Measurements from ENCODE around the gene HEXIM1. TPM values are rescaled to one million over a fixed set of nuclear protein-coding genes. Genes with fewer than 3 reads are reported as not detected.

The HEXIM1 gene
- total and polyA plus RNA-seq, 11 donors = 11.9 to 28.7 (median 21.6) TPM

DNA sequence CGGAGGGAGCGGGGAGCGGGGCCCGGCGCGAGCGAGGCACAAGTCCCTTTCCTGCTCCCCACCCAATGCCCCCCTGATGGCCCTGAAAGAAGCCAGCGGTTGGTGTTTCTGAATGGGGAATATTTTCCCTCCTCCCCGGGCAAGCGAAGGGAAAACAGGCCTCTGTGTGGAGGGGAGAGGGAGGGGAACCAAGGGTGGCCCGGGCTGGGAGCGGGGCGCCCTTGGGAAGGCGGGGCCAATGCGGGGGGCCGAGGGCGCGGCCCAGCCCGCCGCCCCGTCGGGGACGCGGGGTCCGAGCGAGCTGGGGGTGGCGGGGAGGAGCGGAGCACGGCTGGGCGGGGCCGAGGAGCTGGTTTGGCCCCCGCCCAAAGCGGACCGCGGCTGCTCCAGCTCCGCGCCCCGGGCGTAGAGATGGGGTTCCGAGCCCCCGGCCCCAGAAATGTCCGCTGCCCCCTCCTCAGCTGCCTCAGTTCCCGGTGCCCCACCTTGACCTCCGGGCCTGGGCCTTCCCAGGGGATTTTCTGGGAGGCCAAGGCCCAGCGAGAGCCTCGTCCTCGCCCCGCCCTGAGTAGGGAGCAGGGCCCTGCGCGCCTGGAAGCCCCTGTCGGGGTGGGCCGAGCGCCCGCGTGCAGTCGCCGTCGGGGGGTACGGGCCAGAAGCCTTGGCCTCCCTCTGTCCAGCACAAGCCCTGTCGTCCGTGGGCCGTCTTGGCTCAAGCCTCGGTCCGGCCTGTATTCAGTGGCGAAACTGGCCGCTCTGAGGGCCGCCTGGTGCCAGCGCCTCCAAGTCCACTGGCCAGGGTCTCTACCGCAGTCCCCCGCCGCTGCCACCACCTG is 3.9 kb upstream of the HEXIM1 start:
- H3K9me3 ChIP-seq = no peaks in the 10 kb centered on the region
- WGBS, 4 donors = 12 to 21% (median 17%) methylated on average over 33 to 71 of the region's 71 CpGs
- peak overlapping the region; percentile 87 to 99 (median 92) for H3K27ac ChIP-seq
- TF ChIP-seq POLR2A (IDR thresholded peaks at IDR 0.05) = peak in 1 of 2 donors; percentile 31
- TF ChIP-seq, protein P1, sequence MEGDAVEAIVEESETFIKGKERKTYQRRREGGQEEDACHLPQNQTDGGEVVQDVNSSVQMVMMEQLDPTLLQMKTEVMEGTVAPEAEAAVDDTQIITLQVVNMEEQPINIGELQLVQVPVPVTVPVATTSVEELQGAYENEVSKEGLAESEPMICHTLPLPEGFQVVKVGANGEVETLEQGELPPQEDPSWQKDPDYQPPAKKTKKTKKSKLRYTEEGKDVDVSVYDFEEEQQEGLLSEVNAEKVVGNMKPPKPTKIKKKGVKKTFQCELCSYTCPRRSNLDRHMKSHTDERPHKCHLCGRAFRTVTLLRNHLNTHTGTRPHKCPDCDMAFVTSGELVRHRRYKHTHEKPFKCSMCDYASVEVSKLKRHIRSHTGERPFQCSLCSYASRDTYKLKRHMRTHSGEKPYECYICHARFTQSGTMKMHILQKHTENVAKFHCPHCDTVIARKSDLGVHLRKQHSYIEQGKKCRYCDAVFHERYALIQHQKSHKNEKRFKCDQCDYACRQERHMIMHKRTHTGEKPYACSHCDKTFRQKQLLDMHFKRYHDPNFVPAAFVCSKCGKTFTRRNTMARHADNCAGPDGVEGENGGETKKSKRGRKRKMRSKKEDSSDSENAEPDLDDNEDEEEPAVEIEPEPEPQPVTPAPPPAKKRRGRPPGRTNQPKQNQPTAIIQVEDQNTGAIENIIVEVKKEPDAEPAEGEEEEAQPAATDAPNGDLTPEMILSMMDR (IDR thresholded peaks at IDR 0.05) = no peak
- peak overlapping the region; percentile 26 to 65 (median 54) for H3K4me3 ChIP-seq
- peak in 2 of 4 donors; percentile 4 to 19 for ATAC-seq
- peaks cover 0 to 42% (median 24%) of the 10 kb centered on the region in 12 donors for H3K4me1 ChIP-seq
- intact Hi-C loops (cut with DNase I) = loop anchor here in 1 of 10 donors (5.0 kb wide), 1 partner anchor 53 kb away; no protein-coding TSS in a partner anchor
- H3K27me3 ChIP-seq = no peaks in the 10 kb centered on the region
- peak; percentile 59 to 84 (median 69) for DNase-seq
- H3K36me3 ChIP-seq = peaks cover 0 to 2% (median 0%) of the 10 kb centered on the region in 9 donors

DNA sequence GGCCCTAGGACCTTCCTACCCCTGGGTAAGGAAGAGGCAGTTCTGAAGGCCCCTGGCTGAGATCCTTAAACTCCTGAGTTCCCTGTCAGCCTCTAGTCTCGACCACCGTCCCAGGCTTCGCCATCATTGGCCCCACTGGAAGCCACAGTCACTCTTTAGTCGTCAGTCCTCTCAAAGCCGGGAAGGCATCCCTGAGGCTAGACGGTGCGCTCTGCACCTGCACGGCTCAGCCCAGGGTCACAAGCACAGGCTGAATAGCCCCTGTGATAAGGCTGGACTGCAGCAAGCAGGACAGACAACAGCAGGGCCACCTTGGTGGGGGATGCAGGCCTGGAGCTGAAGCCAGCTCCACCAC is 3.3 kb upstream of the HEXIM1 start:
- Histone ChIP-seq H3K4me3 (peak overlapping the region in 10 of 12 donors; percentile 26 to 65 (median 56)), H3K36me3 (no peaks in the 10 kb centered on the region), H3K4me1 (peaks cover 0 to 42% (median 24%) of the 10 kb centered on the region in 12 donors), H3K27ac (peak overlapping the region; percentile 87 to 99 (median 92)), H3K27me3 (no peaks in the 10 kb centered on the region), H3K9me3 (no peaks in the 10 kb centered on the region)
- intact Hi-C loops (cut with DNase I) = loop anchor here in 1 of 10 donors (5.0 kb wide), 1 partner anchor 52 kb away; no protein-coding TSS in a partner anchor
- 68 to 85% (median 82%) methylated on average over 8 of the region's 8 CpGs for WGBS, 4 donors
- ATAC-seq = no peak
- no peak for TF ChIP-seq POLR2A (IDR thresholded peaks at IDR 0.05)
- TF ChIP-seq, protein P1 (IDR thresholded peaks at IDR 0.05) = no peak
- no peak for DNase-seq

DNA sequence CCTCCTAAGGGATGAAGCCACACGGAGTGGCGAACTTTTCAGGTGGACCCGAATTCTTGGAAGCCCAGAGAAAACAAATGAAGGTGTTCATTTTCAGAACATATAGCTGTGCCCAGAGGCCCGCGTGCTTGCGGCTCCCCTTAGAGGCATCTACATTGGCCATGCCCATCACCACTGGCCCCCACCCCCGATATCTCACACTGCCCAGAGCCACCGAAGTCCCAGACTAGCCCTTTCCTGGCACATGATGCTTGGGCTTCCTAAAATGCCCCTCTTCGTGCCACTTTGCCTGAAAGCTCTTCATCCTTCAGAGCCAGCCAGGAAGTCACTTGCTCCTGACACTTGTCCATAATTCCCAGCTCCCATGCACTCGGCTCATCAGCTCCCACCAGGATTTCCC is 2.1 kb upstream of the HEXIM1 start:
- intact Hi-C loops (cut with DNase I) = loop anchor here in 1 of 10 donors (5.0 kb wide), 1 partner anchor 51 kb away; no protein-coding TSS in a partner anchor
- ATAC-seq (no peak), DNase-seq (no peak)
- no peak overlapping the region for H3K4me3 ChIP-seq
- no peak for TF ChIP-seq POLR2A (IDR thresholded peaks at IDR 0.05)
- TF ChIP-seq, protein P1 (IDR thresholded peaks at IDR 0.05) = no peak
- H3K9me3 ChIP-seq = no peaks in the 10 kb centered on the region
- peak overlapping the region; percentile 93 to 100 (median 99) for H3K27ac ChIP-seq
- H3K4me1 ChIP-seq = peaks cover 0 to 50% (median 30%) of the 10 kb centered on the region in 12 donors
- no peaks in the 10 kb centered on the region for H3K36me3 ChIP-seq
- WGBS, 4 donors = 87 to 92% (median 88%) methylated on average over 10 of the region's 10 CpGs
- H3K27me3 ChIP-seq = no peaks in the 10 kb centered on the region

DNA sequence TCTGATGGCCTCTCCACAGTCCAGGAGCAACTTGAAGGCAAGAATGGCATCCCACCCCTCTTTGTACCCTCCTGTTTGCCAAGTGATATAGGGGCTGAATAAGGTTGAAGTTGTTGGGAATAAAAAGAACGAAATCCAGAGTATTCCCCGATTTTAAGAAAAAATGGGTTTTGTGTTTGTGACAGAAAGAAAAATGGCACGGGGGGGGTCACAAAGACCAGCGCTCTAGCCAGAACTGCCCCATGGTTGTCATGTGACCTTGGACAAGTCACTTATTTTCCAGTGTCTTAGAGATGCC is 1.7 kb upstream of the HEXIM1 start:
- 83 to 95% (median 87%) methylated on average over 4 of the region's 4 CpGs for WGBS, 4 donors
- no peaks in the 10 kb centered on the region for H3K36me3 ChIP-seq
- no peak for DNase-seq
- peak overlapping the region in 10 of 12 donors; percentile 32 to 93 (median 78) for H3K4me3 ChIP-seq
- no peaks in the 10 kb centered on the region for H3K27me3 ChIP-seq
- H3K27ac ChIP-seq = peak overlapping the region; percentile 93 to 100 (median 99)
- TF ChIP-seq POLR2A (IDR thresholded peaks at IDR 0.05) = no peak
- TF ChIP-seq, protein P1 (IDR thresholded peaks at IDR 0.05) = no peak
- no peaks in the 10 kb centered on the region for H3K9me3 ChIP-seq
- no peak for ATAC-seq
- H3K4me1 ChIP-seq = peaks cover 4 to 54% (median 33%) of the 10 kb centered on the region in 12 donors
- intact Hi-C loops (cut with DNase I) = loop anchor here in 1 of 10 donors (5.0 kb wide), 1 partner anchor 51 kb away; no protein-coding TSS in a partner anchor

Measured in heart left ventricle (tissue), 16 donors.